Kidney epithelial cell (primary cell): Measurements from ENCODE around the gene GABRP. TPM values are rescaled to one million over a fixed set of nuclear protein-coding genes. Genes with fewer than 3 reads are reported as not detected.
A peak's percentile ranks its signal among the peaks of the same experiment; 100 is the strongest.

Experiments used
- DNase-seq: peaks from one replicate; pipeline ENCODE4 v3.0.0-alpha.2; 2010; ENCODE audit warnings: low read depth
- H3K27me3 ChIP-seq: 2 replicates; pipeline ENCODE4 v1.6.0; 2011; ENCODE audit warnings: low read length; ENCODE audit not compliant: control insufficient read depth, insufficient read depth
- H3K36me3 ChIP-seq: 2 replicates; pipeline ENCODE4 v1.5.1; 2011; ENCODE audit warnings: low read length; ENCODE audit not compliant: control insufficient read depth, insufficient read depth
- H3K4me3 ChIP-seq: 2 replicates; pipeline ENCODE4 v1.5.1; 2011; ENCODE audit warnings: low read depth, mild to moderate bottlenecking, control low read depth, low read length
- CTCF ChIP-seq: IDR thresholded peaks from 2 replicates; pipeline ENCODE4 v1.5.1; 2011; ENCODE audit warnings: mild to moderate bottlenecking, moderate library complexity, low read length, control low read depth, inconsistent platforms; ENCODE audit not compliant: insufficient read depth, poor library complexity, severe bottlenecking
- total RNA-seq: library from RNA; depleted of rRNA; stranded (reverse); fragments of >200 nt; gene quantifications from 2 replicates; pipeline ENCODE4 v1.2.3, GENCODE V29; 2015

The GABRP gene
- total RNA-seq, 1 donor from 2014 or later = 0.50 TPM

GRCh38 chr5:170740551-170741205 lies 42.8 kb upstream of the GABRP start:
- no peak for DNase-seq
- Histone ChIP-seq H3K27me3 (peaks cover 7% of the 10 kb centered on the region), H3K4me3 (no peak overlapping the region), H3K36me3 (no peaks in the 10 kb centered on the region)
- no peak for TF ChIP-seq CTCF

GRCh38 chr5:170741801-170742200 lies 41.7 kb upstream of the GABRP start:
- H3K36me3 ChIP-seq = no peaks in the 10 kb centered on the region
- no peak overlapping the region for H3K4me3 ChIP-seq
- peaks cover 8% of the 10 kb centered on the region for H3K27me3 ChIP-seq
- no peak for TF ChIP-seq CTCF
- DNase-seq = no peak

- Histone ChIP-seq H3K4me3 (no peak overlapping the region), H3K27me3 (peaks cover 10% of the 10 kb centered on the region), H3K36me3 (no peaks in the 10 kb centered on the region)
- DNase-seq = no peak
- TF ChIP-seq CTCF = no peak
These were observed 39.7 kb upstream of the GABRP start for GRCh38 chr5:170743876-170744212.

- H3K4me3 ChIP-seq = no peak overlapping the region
- no peaks in the 10 kb centered on the region for H3K36me3 ChIP-seq
- DNase-seq = peak; percentile 26
- peaks cover 16% of the 10 kb centered on the region for H3K27me3 ChIP-seq
- no peak for TF ChIP-seq CTCF
These were observed 37.9 kb upstream of the GABRP start for GRCh38 chr5:170745481-170746071.

GRCh38 chr5:170746075-170746960 lies 37.2 kb upstream of the GABRP start:
- TF ChIP-seq CTCF = no peak
- H3K4me3 ChIP-seq = no peak overlapping the region
- peaks cover 20% of the 10 kb centered on the region for H3K27me3 ChIP-seq
- no peak for DNase-seq
- H3K36me3 ChIP-seq = no peaks in the 10 kb centered on the region
